Motor neuron (in vitro differentiated cells): ENCODE data around the gene KAT14. TPM values are rescaled to one million over a fixed set of nuclear protein-coding genes. Genes with fewer than 3 reads are reported as not detected.
"Not testable (repeated sequence)": the region's sequence is repeated elsewhere in the genome, so short reads cannot be mapped to it uniquely, and the experiment has no call there.

Experiments
- ATAC-seq, 8 experiments: fragments of 200-7000 bp; cut with Tn5 transposase; replicated peaks in 6 of 8; 2 replicates each; pipeline ENCODE4 v1.8.0; 2021; ENCODE audit warnings: mild to moderate bottlenecking in 8 of 8, moderate library complexity in 8 of 8
- H3K27ac ChIP-seq, 2 donors: fragments of 250-450 bp; sonication (Bioruptor Pico); 2 replicates each; pipeline ENCODE4 v1.9.0; 2021; ENCODE audit warnings: antibody characterized with exemption in 2 of 2, mild to moderate bottlenecking in 2 of 2, moderate library complexity in 1 of 2
- H3K4me1 ChIP-seq, 2 donors: fragments of 250-450 bp; sonication (Bioruptor Pico); replicated peaks in 1 of 2; 2 replicates each; pipeline ENCODE4 v1.6.1; 2021; ENCODE audit warnings: antibody characterized with exemption in 2 of 2, mild to moderate bottlenecking in 2 of 2, moderate library complexity in 1 of 2
- H3K4me3 ChIP-seq, 5 donors: fragments of 250-450 bp; sonication (Bioruptor Pico); 2 replicates each; pipeline ENCODE4 v1.9.0; 2021; ENCODE audit warnings: antibody characterized with exemption in 5 of 5, mild to moderate bottlenecking in 5 of 5, moderate library complexity in 4 of 5
- WGBS, 10 experiments: fragments of 450-650 bp; shearing (Covaris generic); methylation state at CpG; one replicate each; pipeline ENCODE4 v1.0.0; 2022; 5-methylcytosine and 5-hydroxymethylcytosine counted together
- in situ Hi-C, 9 experiments: fragments of 400-800 bp; cut with MboI; loops; one replicate each; pipeline ENCODE4 v1.15.0; 2021; ENCODE audit warnings: low sequenced_read_pairs in 9 of 9, low pct_unique_long_range_greater_than_20kb in 2 of 9; ENCODE audit not compliant: unreplicated experiment in 9 of 9
- total RNA-seq, 8 experiments: library from RNA; unstranded; fragments of 300-600 nt; gene quantifications; 2 replicates each; pipeline versions ENCODE4 v1.2.3 to v1.2.4, GENCODE V29; 2022

KAT14 gene
- 10 to 100 TPM; 12.9 to 18.1 (median 15.7) TPM for total RNA-seq

- Histone ChIP-seq H3K4me1 (peaks cover 15 to 16% of the 10 kb centered on the region in 2 donors), H3K4me3 (peak within 1 kb of the TSS; percentile 69 to 95 (median 71)), H3K27ac (peak within 1 kb of the TSS; percentile 83 to 92)
- WGBS, 10 experiments, result 0 to 8% (median 3%) methylated on average over 1 to 29 of the region's 87 CpGs; no CpG with 5 or more reads in 4 of the 10 experiments
- ATAC-seq, result peak; percentile 89 to 97 (median 95)
- in situ Hi-C loops, result no loop called here
Observed at GRCh38 chr20:18137412-18138265, at the start of gene KAT14, which contains the start of gene PET117. Gene KAT14 (plus strand): TSS chr20:18137863. CDS start chr20:18142661, 4,798 bp downstream. Gene PET117 (plus strand): TSS chr20:18137863. CDS start chr20:18137956, 93 bp downstream.

GRCh38 chr20:18088298-18088697 lies 49.4 kb upstream of the KAT14 start:
- 0 to 82% (median 55%) methylated on average over 1 to 3 of the region's 3 CpGs; no CpG with 5 or more reads in 4 of the 10 experiments for WGBS, 10 experiments
- not testable (repeated sequence) for ATAC-seq, H3K4me3 ChIP-seq, H3K4me1 ChIP-seq, H3K27ac ChIP-seq
- in situ Hi-C loops, result loop anchor here in 1 of 9 experiments (25.0 kb wide), 1 partner anchor 99 kb away; no protein-coding TSS in a partner anchor

DNA sequence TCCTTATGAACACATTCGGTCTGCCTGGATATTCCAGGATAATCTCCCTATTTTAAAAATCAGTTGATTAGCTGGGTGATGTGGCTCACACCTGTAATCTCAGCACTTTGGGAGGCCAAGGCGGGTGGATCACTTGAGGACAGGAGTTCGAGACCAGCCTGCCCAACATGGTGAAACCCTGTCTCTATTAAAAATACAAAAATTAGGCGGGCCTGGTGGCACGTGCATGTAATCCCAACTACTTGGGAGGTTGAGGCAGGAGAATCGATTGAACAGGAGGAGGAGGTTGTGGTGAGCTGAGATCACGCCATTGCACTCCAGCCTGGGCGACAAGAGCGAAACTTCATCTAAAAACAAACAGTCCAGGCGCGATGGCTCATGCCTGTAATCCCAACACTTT lies 48.8 kb upstream of the KAT14 start:
- H3K27ac ChIP-seq, H3K4me1 ChIP-seq, ATAC-seq, H3K4me3 ChIP-seq: not testable (repeated sequence)
- in situ Hi-C loops, result loop anchor here in 1 of 9 experiments (25.0 kb wide), 1 partner anchor 98 kb away; no protein-coding TSS in a partner anchor
- WGBS, 10 experiments, result 20 to 100% (median 75%) methylated on average over 1 to 8 of the region's 11 CpGs; no CpG with 5 or more reads in 2 of the 10 experiments

DNA sequence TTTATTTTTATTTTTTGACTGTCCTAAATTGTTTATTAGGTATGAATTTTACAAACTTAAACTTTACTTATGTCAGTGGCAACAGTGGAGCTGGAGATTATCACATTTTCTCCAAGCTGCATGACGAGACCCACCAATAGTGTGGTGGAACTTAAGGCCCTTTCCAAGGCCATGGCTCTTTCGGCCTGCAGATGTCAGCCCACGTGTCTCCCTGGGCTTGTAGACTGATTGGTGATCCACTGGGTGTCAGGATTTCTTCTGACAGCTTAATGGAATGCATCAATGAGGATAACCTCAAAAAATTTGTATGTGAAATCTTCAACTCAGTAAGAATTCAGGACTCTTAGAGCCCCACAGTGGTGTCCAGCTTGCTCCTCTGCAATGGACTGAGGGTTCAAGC lies 47.6 kb upstream of the KAT14 start:
- 0 to 78% (median 47%) methylated on average over 1 to 3 of the region's 3 CpGs; no CpG with 5 or more reads in 1 of the 10 experiments for WGBS, 10 experiments

DNA sequence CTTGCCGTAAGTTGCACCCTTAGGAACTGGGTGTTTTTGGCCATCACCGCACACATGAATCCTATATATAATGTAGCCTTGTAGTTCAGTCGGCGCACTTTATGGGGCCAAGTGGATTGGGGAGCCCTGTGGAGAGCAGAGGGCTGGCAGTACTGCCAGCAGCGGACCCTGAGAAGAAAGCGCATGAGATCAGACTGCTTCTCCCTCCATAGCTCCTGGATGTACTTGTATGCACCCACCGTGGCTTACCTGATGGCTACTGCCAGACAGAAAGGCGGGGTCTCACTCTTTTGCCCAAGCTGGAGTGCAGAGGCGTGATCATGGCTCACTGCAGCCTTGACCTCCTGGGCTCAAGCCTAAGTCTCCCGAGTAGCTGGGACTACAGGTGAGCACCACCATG lies 47.2 kb upstream of the KAT14 start:
- WGBS, 10 experiments, result 73 to 100% (median 92%) methylated on average over 1 to 6 of the region's 10 CpGs; no CpG with 5 or more reads in 4 of the 10 experiments
- in situ Hi-C loops, result loop anchor here in 1 of 9 experiments (25.0 kb wide), 1 partner anchor 97 kb away; no protein-coding TSS in a partner anchor
- ATAC-seq, result no peak
- H3K27ac ChIP-seq, result no peak overlapping the region
- no peaks in the 10 kb centered on the region for H3K4me1 ChIP-seq
- H3K4me3 ChIP-seq, result no peak overlapping the region

More for the DNA sequence above, 47.6 kb upstream of the KAT14 start:
- Histone ChIP-seq H3K4me1 (no peaks in the 10 kb centered on the region), H3K4me3 (no peak overlapping the region), H3K27ac (no peak overlapping the region)
- in situ Hi-C loops, result loop anchor here in 1 of 9 experiments (25.0 kb wide), 1 partner anchor 97 kb away; no protein-coding TSS in a partner anchor
- no peak for ATAC-seq

- peak in 2 of 8 experiments; percentile 74 to 99 for ATAC-seq
- in situ Hi-C loops, result loop anchor here in 1 of 9 experiments (25.0 kb wide), 1 partner anchor 96 kb away; no protein-coding TSS in a partner anchor
Observed at GRCh38 chr20:18091623-18092022, 46.0 kb upstream of the KAT14 start.

DNA sequence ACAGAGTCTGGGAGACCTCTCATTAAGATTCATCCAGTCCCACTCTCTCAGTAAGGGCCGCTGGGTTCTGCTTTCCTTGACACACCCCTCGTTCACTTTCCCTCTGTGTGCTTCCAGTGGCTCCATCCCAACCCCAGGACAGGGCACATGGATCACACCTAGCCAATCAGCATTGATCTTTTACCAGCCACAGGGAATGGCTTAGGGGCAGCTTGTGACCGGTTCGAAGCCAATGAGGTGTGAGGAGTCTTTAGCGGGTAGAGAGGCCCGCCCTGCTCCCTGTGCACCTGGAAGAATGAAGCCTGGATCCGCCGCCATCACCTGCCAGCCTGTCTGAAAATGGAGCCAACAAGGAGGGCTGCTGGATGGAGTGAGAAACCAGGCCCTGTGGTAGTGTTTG lies 44.8 kb upstream of the KAT14 start:
- H3K27ac ChIP-seq, result no peak overlapping the region
- ATAC-seq, result no peak
- in situ Hi-C loops, result loop anchor here in 1 of 9 experiments (25.0 kb wide), 1 partner anchor 94 kb away; no protein-coding TSS in a partner anchor
- WGBS, 10 experiments, result 40 to 91% (median 65%) methylated on average over 2 to 4 of the region's 8 CpGs; no CpG with 5 or more reads in 4 of the 10 experiments
- H3K4me3 ChIP-seq, result no peak overlapping the region
- H3K4me1 ChIP-seq, result no peaks in the 10 kb centered on the region

More at GRCh38 chr20:18091623-18092022, 46.0 kb upstream of the KAT14 start:
- H3K4me3 ChIP-seq, result no peak overlapping the region
- H3K27ac ChIP-seq, result no peak overlapping the region
- WGBS, 10 experiments, result 0 to 83% (median 57%) methylated on average over 1 to 7 of the region's 7 CpGs
- H3K4me1 ChIP-seq, result no peaks in the 10 kb centered on the region

DNA sequence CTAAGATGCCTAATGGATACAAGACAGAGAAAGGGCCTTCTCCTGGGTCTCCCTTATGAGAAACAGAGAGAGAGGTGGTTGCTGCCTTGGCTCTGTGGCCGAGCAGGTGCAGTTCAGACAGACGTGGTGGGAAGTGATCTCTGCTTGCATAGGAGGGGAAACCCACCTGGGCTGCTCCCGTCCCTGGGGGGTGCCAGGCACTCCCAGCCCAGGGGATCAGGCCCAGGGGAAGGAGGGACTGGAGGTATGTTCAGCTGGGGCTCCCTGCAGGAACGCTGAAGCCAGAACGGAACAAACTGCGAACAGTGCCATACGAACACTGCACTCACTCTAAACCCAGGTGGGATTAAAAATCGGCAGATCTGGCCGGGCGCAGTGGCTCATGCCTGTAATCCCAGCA lies 44.3 kb upstream of the KAT14 start:
- in situ Hi-C loops, result loop anchor here in 1 of 9 experiments (25.0 kb wide), 1 partner anchor 94 kb away; no protein-coding TSS in a partner anchor
- Histone ChIP-seq H3K4me3 (no peak overlapping the region), H3K27ac (no peak overlapping the region), H3K4me1 (no peaks in the 10 kb centered on the region)
- WGBS, 10 experiments, result 28 to 100% (median 80%) methylated on average over 1 to 10 of the region's 10 CpGs; no CpG with 5 or more reads in 6 of the 10 experiments
- ATAC-seq, result no peak

DNA sequence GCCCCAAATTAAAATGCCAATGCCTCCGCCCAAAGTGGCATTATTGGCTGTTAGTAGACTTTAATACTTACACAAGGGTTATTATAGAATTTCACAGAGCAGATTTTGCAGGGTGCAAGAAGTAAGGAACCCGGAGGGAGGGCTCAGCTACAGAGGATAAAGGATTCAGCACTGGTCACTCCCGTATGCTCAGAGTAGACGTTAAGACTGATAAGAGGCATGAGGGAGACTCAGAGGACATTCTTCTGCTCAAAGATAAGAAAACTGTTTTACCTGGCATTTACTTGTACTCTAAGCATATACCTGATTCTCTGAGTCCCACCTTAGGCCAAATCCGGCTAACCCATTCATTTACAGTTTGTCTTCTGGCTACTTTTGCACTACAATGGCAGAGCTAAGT lies 43.5 kb upstream of the KAT14 start:
- Histone ChIP-seq H3K27ac (no peak overlapping the region), H3K4me3 (no peak overlapping the region), H3K4me1 (no peaks in the 10 kb centered on the region)
- in situ Hi-C loops, result loop anchor here in 1 of 9 experiments (25.0 kb wide), 1 partner anchor 93 kb away; no protein-coding TSS in a partner anchor
- whole genome bisulfite sequencing, 10 experiments, result 33 to 80% (median 70%) methylated on average over 1 to 5 of the region's 5 CpGs; no CpG with 5 or more reads in 2 of the 10 experiments
- no peak for ATAC-seq

DNA sequence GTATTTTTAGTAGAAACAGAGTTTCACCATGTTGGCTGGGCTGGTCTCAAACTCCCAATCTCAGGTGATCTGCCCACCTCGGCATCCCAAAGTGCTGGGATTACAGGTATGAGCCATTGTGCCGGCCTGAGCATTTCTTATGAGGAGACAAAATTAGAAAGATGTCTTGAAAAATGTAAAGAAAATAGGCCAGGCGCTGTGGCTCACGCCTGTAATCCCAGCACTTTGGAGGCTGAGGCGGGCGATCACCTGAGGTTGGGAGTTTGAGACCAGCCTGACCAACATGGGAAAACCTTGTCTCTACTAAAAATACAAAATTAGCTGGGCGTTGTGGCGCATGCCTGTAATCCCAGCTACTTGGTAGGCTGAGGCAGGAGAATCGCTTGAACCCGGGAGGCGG lies 37.1 kb upstream of the KAT14 start:
- ATAC-seq, H3K4me3 ChIP-seq, in situ Hi-C loops, H3K4me1 ChIP-seq, H3K27ac ChIP-seq: not testable (repeated sequence)
- 42 to 100% (median 83%) methylated on average over 1 to 11 of the region's 11 CpGs; no CpG with 5 or more reads in 1 of the 10 experiments for WGBS, 10 experiments

- in situ Hi-C loops, result no loop called here
- H3K4me3 ChIP-seq, result no peak overlapping the region
Observed at GRCh38 chr20:18101125-18101810, 36.4 kb upstream of the KAT14 start.

DNA sequence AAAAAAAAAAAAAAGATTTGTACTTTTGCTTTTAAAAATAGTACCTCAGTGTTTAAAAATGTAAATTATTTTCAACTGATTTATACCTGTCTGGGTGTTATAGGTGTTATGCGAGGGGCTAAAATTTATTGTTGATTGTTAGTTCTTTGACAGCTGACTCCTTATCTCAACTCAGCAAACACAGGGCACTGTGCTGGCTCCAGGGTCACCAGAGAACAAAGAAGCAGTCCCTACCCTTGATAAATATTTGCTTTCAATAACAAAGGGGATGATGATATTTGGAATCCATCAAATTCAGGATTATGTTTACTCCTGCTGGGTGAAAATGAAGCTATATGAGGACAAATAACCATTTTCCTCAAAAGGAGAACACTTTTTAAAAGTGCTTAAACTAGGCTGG lies 34.2 kb upstream of the KAT14 start:
- 50 to 100% (median 76%) methylated on average over 1 of the region's 1 CpG; no CpG with 5 or more reads in 4 of the 10 experiments for WGBS, 10 experiments
- in situ Hi-C loops, result no loop called here
- Histone ChIP-seq H3K4me1 (no peaks in the 10 kb centered on the region), H3K27ac (no peak overlapping the region), H3K4me3 (no peak overlapping the region)
- no peak for ATAC-seq

More at GRCh38 chr20:18101125-18101810, 36.4 kb upstream of the KAT14 start:
- no peak overlapping the region for H3K27ac ChIP-seq
- no peaks in the 10 kb centered on the region for H3K4me1 ChIP-seq
- peak in 2 of 8 experiments; percentile 32 to 52 for ATAC-seq
- WGBS, 10 experiments, result 10 to 90% (median 45%) methylated on average over 1 to 5 of the region's 7 CpGs; no CpG with 5 or more reads in 2 of the 10 experiments
